Prostate gland (tissue), 2 donors: ENCODE data around the gene TTBK2. TPM values are rescaled to one million over a fixed set of nuclear protein-coding genes. Genes with fewer than 3 reads are reported as not detected.

Source experiments
- DNase-seq: peaks from one replicate; pipeline ENCODE4 v3.0.0-alpha.2; 2019; ENCODE audit warnings: low spot score
- H3K27ac ChIP-seq, 2 donors: fragments of 200-600 bp; sonication (generic); 2 replicates each; pipeline ENCODE4 v1.5.1; 2017 to 2019
- H3K27me3 ChIP-seq: fragments of 200-600 bp; sonication (generic); replicated peaks from 2 replicates; pipeline ENCODE4 v1.5.1; 2019; ENCODE audit not compliant: insufficient read depth
- H3K36me3 ChIP-seq, 2 donors: fragments of 200-600 bp; sonication (generic); 1 replicate in 1 of 2; 2 replicates in 1 of 2; pipeline versions ENCODE4 v1.5.1 to v1.8.1; 2017 to 2019
- H3K4me1 ChIP-seq: fragments of 200-600 bp; sonication (generic); replicated peaks from 2 replicates; pipeline ENCODE4 v1.5.1; 2019
- H3K4me3 ChIP-seq, 2 donors: fragments of 200-600 bp; sonication (generic); 2 replicates each; pipeline ENCODE4 v1.5.1; 2017 to 2019
- H3K9me3 ChIP-seq: fragments of 200-600 bp; sonication (generic); 2 replicates; pipeline ENCODE4 v1.5.1; 2017
- CTCF ChIP-seq, 4 experiments: fragments of 200-600 bp in 2 of 4; fragments of 450-650 bp in 2 of 4; sonication (generic) in 2 of 4; IDR thresholded peaks; 1 replicate in 3 of 4; 2 replicates in 1 of 4; pipeline ENCODE4 v1.5.1; 2016 to 2019; ENCODE audit warnings: antibody characterized with exemption in 4 of 4, mild to moderate bottlenecking in 2 of 4, moderate library complexity in 2 of 4
- POLR2A ChIP-seq: fragments of 450-650 bp; IDR thresholded peaks from one replicate; pipeline ENCODE4 v1.6.1; 2016; ENCODE audit warnings: antibody characterized with exemption, mild to moderate bottlenecking
- POLR2AphosphoS5 ChIP-seq: sonication (generic); formaldehyde crosslinking; IDR thresholded peaks from one replicate; pipeline ENCODE4 v1.6.1; 2017; ENCODE audit warnings: antibody characterized with exemption
- WGBS: methylation state at CpG from one replicate; pipeline ENCODE4 v1.1.5; 2018; 5-methylcytosine and 5-hydroxymethylcytosine counted together
- intact Hi-C: fragments of 100-400 bp; cut with DNase I; formaldehyde crosslinking; loops from one replicate; pipeline ENCODE4 v1.14.2; 2022
- total RNA-seq, 2 donors: library from RNA; depleted of rRNA; stranded (reverse); fragments of >200 nt; gene quantifications; one replicate each; pipeline ENCODE4 v1.1.0, GENCODE V29; 2016

The TTBK2 gene
- total RNA-seq, 2 donors from 2014 or later: 20.4 to 30.3 TPM

GRCh38 chr15:42710662-42711061 is 209.9 kb downstream of the TTBK2 start:
- H3K4me1 ChIP-seq: no peaks in the 10 kb centered on the region
- H3K36me3 ChIP-seq: no peaks in the 10 kb centered on the region
- no peak for TF ChIP-seq POLR2A
- TF ChIP-seq POLR2AphosphoS5: no peak
- TF ChIP-seq CTCF (IDR thresholded peaks at IDR 0.05): no peak
- no peak for DNase-seq
- H3K27me3 ChIP-seq: no peaks in the 10 kb centered on the region
- 84% methylated on average over 2 of the region's 2 CpGs for WGBS
- H3K4me3 ChIP-seq: no peak overlapping the region
- H3K9me3 ChIP-seq: no peaks in the 10 kb centered on the region
- no peak overlapping the region for H3K27ac ChIP-seq
- intact Hi-C loops: no loop called here

- intact Hi-C loops: loop anchor here (5.0 to 10.0 kb wide), 2 partner anchors 219 to 497 kb away; no protein-coding TSS in a partner anchor
- no peak for DNase-seq
These were observed 212.6 kb downstream of the TTBK2 start for GRCh38 chr15:42707873-42708544.

GRCh38 chr15:42707068-42707467 is 213.5 kb downstream of the TTBK2 start:
- Histone ChIP-seq H3K36me3 (no peaks in the 10 kb centered on the region), H3K4me1 (no peaks in the 10 kb centered on the region), H3K27ac (no peak overlapping the region), H3K9me3 (no peaks in the 10 kb centered on the region), H3K27me3 (no peaks in the 10 kb centered on the region), H3K4me3 (no peak overlapping the region)
- 40% methylated on average over 2 of the region's 2 CpGs for WGBS
- intact Hi-C loops: loop anchor here (5.0 to 10.0 kb wide), 2 partner anchors 220 to 498 kb away; no protein-coding TSS in a partner anchor
- TF ChIP-seq POLR2AphosphoS5: peak; percentile 93
- TF ChIP-seq POLR2A: no peak
- DNase-seq: peak; percentile 73

More at GRCh38 chr15:42707873-42708544, 212.6 kb downstream of the TTBK2 start:
- Histone ChIP-seq H3K4me3 (no peak overlapping the region), H3K27me3 (no peaks in the 10 kb centered on the region), H3K9me3 (no peaks in the 10 kb centered on the region), H3K27ac (no peak overlapping the region), H3K36me3 (no peaks in the 10 kb centered on the region), H3K4me1 (no peaks in the 10 kb centered on the region)
- TF ChIP-seq CTCF (IDR thresholded peaks at IDR 0.05) (no peak), POLR2AphosphoS5 (no peak), POLR2A (no peak)
- whole genome bisulfite sequencing: 69% methylated on average over 3 of the region's 3 CpGs

- Histone ChIP-seq H3K27me3 (no peaks in the 10 kb centered on the region), H3K4me3 (no peak overlapping the region), H3K4me1 (no peaks in the 10 kb centered on the region), H3K27ac (no peak overlapping the region), H3K9me3 (no peaks in the 10 kb centered on the region), H3K36me3 (no peaks in the 10 kb centered on the region)
- TF ChIP-seq POLR2AphosphoS5 (no peak), CTCF (IDR thresholded peaks at IDR 0.05) (no peak), POLR2A (no peak)
- 96% methylated on average over 5 of the region's 5 CpGs for WGBS
- no peak for DNase-seq
- intact Hi-C loops: loop anchor here (5.0 to 10.0 kb wide), 2 partner anchors 222 to 499 kb away; no protein-coding TSS in a partner anchor
These were observed 215.2 kb downstream of the TTBK2 start for GRCh38 chr15:42705336-42705735.

- Histone ChIP-seq H3K27ac (no peak overlapping the region), H3K9me3 (no peaks in the 10 kb centered on the region), H3K27me3 (no peaks in the 10 kb centered on the region), H3K4me1 (no peaks in the 10 kb centered on the region), H3K4me3 (no peak overlapping the region), H3K36me3 (no peaks in the 10 kb centered on the region)
- intact Hi-C loops: loop anchor here (10.0 kb wide), 1 partner anchor 500 kb away; no protein-coding TSS in a partner anchor
- peak; percentile 68 for DNase-seq
- TF ChIP-seq POLR2A (no peak), POLR2AphosphoS5 (peak; percentile 51), CTCF (IDR thresholded peaks at IDR 0.05) (peak; percentile 46 to 80 (median 70))
- 27% methylated on average over 4 of the region's 4 CpGs for WGBS
These were observed 216.1 kb downstream of the TTBK2 start for GRCh38 chr15:42704492-42704926.
